IPS DF 4.7 (cell line): Measurements from ENCODE around the gene CD80.

Experiments used
- DNase-seq: peaks from one replicate; pipeline ENCODE4 v3.0.0-alpha.2; 2013; ENCODE audit warnings: low spot score; ENCODE audit errors: extremely low read depth

CD80 gene

DNA sequence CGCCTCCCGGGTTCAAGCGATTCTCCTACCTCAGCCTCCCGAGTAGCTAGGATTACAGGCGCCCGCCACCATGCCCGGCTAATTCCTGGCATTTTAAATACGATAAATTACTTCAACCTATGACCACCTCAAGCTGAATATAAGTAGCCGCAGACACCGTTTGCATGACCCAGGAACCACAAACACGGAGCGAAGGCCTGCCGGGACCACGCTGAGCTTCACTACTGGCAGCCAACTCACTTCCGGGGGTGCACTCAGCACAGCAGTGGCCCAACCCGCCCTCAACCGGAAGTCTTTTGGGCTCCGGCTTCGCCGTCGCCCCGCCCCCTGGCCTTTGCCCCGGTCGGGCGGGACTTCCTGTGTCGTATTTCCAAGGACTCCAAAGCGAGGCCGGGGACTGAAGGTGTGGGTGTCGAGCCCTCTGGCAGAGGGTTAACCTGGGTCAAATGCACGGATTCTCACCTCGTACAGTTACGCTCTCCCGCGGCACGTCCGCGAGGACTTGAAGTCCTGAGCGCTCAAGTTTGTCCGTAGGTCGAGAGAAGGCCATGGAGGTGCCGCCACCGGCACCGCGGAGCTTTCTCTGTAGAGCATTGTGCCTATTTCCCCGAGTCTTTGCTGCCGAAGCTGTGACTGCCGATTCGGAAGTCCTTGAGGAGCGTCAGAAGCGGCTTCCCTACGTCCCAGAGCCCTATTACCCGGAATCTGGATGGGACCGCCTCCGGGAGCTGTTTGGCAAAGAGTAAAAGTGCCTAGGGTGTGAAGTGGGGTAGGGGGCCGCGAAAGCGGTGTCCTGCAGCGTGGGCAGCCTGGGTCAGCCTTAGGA lies 61.0 kb downstream of the CD80 start, which contains the start of gene TIMMDC1:
Gene TIMMDC1, plus strand, starts transcription at position 362 of the 826 bp plus-strand sequence. Its CDS starts 187 bp downstream, at position 549.
- DNase-seq, result peak; percentile 62

DNA sequence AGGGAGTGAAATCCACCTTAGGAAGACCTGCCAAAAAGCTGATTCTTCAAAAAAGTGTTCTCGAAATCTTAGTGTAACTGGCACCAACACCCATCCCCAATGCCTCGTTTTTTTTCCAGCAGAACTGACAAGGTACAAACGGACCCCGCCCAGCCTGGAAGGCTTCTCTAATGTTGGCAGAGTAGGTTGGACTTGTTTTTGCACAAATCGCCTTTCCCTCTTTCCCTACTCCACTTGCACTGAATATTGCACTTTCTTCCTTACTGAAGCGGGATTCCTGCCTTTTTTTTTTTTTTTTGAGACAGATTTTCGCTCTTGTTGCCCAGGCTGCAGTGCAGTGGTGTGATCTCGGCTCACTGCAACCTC lies 61.6 kb downstream of the CD80 start:
- no peak for DNase-seq

DNA sequence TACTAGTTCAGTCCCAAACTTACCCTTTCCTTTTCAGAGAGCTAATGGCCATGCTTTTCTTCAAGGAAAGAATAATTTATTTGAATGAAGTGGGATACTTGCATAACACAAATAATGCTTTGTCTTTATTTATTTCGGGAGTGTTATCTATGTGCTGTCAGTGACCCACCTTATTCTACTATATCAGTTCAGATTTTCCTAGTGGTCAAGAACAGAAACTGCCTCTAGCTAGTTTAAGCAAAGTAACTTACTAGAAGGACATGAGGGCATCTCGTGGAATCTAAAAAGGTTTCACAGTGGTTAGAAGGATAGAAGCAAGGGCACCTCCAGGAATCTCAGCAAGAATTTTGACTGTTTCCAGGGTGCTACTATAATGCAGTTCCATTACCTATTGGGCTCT lies 64.8 kb downstream of the CD80 start:
- DNase-seq, result no peak

DNA sequence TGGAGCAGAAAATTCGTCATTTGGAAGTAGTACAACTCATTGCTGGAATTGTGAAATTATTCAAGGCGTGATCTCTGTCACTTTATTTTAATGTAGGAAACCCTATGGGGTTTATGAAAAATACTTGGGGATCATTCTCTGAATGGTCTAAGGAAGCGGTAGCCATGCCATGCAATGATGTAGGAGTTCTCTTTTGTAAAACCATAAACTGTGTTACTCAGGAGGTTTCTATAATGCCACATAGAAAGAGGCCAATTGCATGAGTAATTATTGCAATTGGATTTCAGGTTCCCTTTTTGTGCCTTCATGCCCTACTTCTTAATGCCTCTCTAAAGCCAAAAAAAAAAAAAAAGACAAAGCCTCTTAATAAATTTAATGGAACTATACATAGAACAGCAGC lies 66.6 kb downstream of the CD80 start:
- DNase-seq, result no peak

DNA sequence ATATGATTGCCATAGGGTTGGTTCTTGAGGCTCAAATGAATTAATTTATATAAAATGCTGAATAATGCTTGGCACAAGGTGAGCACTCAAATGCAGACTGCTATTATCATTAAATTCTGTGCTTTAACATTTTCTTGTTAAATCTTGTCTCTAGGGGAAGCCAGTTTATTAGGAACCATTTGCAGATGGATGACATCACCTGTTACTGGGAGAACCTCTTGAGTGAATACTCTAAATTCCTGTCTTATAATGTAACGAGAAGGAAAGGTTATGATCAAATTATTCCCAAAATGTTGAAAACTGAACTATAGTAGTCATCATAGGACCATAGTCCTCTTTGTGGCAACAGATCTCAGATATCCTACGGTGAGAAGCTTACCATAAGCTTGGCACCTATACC lies 67.3 kb downstream of the CD80 start:
- DNase-seq, result no peak

DNA sequence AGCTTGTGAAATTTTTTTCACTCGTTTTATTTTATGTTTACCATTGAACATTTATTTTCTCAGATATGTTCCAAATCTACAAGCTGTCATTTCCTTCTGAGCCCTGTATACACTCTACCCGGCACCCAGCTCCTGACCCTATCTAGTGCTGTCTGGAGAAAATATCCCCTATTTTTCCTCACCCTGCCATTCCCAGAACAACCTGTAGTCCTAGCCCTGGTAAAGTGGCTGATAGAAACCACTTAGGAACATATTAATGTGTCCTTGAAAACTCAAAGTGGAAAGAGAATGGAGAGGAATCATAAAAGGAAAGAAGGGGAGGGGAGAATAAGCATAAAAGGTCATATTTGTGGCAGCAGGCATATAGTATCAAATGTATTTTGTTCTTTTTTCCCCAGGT lies 69.3 kb downstream of the CD80 start:
- DNase-seq, result no peak

DNA sequence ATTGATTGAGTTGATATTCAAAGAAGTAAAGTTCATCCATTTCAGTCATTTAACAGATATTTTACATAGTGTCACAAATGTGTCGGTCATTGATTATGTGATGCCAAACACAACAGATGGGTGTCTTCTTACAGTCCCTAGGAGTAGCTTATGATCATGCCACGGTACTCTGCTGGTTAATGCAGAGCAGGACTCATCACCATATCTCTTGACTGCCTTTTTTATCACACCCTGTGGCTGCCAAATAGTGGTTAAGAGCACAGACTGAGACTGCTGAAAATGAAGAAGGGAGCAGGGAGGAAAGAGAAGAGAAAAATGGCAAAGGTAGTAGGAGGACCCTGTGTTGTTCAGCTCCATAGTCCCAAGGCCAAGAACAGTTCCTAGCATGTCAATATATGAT lies 73.9 kb downstream of the CD80 start:
- DNase-seq, result no peak

DNA sequence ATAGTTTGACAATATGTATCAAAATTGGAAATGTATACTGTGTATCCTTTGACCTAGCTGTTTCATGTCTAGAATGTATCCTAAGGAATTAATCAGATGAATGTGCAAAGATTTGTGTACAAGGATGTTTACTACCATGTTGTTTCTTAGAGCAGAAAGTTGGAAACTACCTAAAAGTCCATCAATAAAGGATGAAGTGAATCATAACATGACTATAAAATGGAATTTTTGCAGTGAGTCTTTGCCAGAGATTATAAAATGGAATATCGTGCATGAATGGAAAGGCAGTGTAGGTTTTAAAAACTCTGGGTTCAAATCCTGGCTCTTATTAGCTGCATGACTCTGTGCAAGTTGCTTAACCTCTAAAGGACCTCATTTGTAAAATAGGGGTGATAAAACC lies 76.3 kb downstream of the CD80 start:
- DNase-seq, result no peak

DNA sequence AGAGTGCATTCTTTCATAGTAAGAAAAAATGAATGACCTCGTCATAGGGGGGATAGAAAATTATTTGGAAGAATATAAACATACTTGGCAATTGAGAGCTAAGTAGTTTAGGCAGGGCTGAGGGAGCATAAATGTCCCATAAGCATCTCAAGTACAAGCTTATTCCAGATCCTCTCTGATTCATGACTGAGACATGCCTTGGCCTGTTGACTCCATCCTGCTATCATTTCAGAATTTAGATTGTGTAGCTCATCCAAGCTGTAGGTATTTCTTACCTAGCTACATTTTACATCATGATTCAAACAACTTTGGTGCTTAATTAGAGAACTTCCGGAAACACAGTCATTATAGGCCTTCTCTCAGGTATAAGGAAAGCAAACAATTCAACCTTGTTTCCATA lies 78.3 kb downstream of the CD80 start:
- DNase-seq, result no peak
